ENCODE results near the gene SPOCK1.

Gene SPOCK1

GRCh38 chr5:137186759-137187461, 312.2 kb downstream of the SPOCK1 start:
- no peak for DNase-seq

- no peak for DNase-seq
Observed at GRCh38 chr5:137185193-137185592, 313.9 kb downstream of the SPOCK1 start.

- DNase-seq, result no peak
Observed at GRCh38 chr5:137184734-137185133, 314.4 kb downstream of the SPOCK1 start.

GRCh38 chr5:137182576-137182975, 316.6 kb downstream of the SPOCK1 start:
- DNase-seq, result no peak

- DNase-seq, result no peak
Observed at GRCh38 chr5:137181667-137182066, 317.5 kb downstream of the SPOCK1 start.

GRCh38 chr5:137179203-137179602, 319.9 kb downstream of the SPOCK1 start:
- DNase-seq, result no peak

GRCh38 chr5:137176609-137177008, 322.5 kb downstream of the SPOCK1 start:
- no peak for DNase-seq

GRCh38 chr5:137176126-137176525, 323.0 kb downstream of the SPOCK1 start:
- no peak for DNase-seq

- DNase-seq, result no peak
Observed at GRCh38 chr5:137174196-137174595, 324.9 kb downstream of the SPOCK1 start.

GRCh38 chr5:137172258-137172657, 326.9 kb downstream of the SPOCK1 start:
- peak; percentile 56 for DNase-seq

- no peak for DNase-seq
Observed at GRCh38 chr5:137167187-137167586, 331.9 kb downstream of the SPOCK1 start.

GRCh38 chr5:137164961-137165360, 334.2 kb downstream of the SPOCK1 start:
- DNase-seq, result no peak

- no peak for DNase-seq
Observed at GRCh38 chr5:137164536-137164935, 334.6 kb downstream of the SPOCK1 start.

GRCh38 chr5:137158691-137159090, 340.4 kb downstream of the SPOCK1 start:
- DNase-seq, result no peak

GRCh38 chr5:137156180-137156579, 342.9 kb downstream of the SPOCK1 start:
- peak; percentile 76 for DNase-seq

- DNase-seq, result peak; percentile 72
Observed at GRCh38 chr5:137155261-137156000, 343.7 kb downstream of the SPOCK1 start.

- no peak for DNase-seq
Observed at GRCh38 chr5:137152616-137153015, 346.5 kb downstream of the SPOCK1 start.

GRCh38 chr5:137148655-137149054, 350.5 kb downstream of the SPOCK1 start:
- no peak for DNase-seq

- peak; percentile 68 for DNase-seq
Observed at GRCh38 chr5:137148159-137148558, 351.0 kb downstream of the SPOCK1 start.

- no peak for DNase-seq
Observed at GRCh38 chr5:137147346-137147745, 351.8 kb downstream of the SPOCK1 start.

GRCh38 chr5:137146402-137146890, 352.7 kb downstream of the SPOCK1 start:
- peak; percentile 90 for DNase-seq

GRCh38 chr5:137145721-137146120, 353.4 kb downstream of the SPOCK1 start:
- DNase-seq, result no peak

- peak; percentile 23 for DNase-seq
Observed at GRCh38 chr5:137144656-137145055, 354.5 kb downstream of the SPOCK1 start.
